B cell (primary cell): Measurements from ENCODE around the gene TEDC1.

Source experiments
- EZH2 ChIP-seq: IDR thresholded peaks from 2 replicates; pipeline ENCODE4 v1.6.1; 2012; ENCODE audit warnings: borderline replicate concordance, low read depth, mild to moderate bottlenecking, moderate library complexity, low read length; ENCODE audit not compliant: insufficient read depth, poor library complexity, severe bottlenecking
- TF ChIP-seq, protein P1 (sequence below): fragments of 200-600 bp; IDR thresholded peaks from one replicate; pipeline ENCODE4 v1.8.0; 2022; ENCODE audit warnings: antibody characterized with exemption, mild to moderate bottlenecking

DNA sequence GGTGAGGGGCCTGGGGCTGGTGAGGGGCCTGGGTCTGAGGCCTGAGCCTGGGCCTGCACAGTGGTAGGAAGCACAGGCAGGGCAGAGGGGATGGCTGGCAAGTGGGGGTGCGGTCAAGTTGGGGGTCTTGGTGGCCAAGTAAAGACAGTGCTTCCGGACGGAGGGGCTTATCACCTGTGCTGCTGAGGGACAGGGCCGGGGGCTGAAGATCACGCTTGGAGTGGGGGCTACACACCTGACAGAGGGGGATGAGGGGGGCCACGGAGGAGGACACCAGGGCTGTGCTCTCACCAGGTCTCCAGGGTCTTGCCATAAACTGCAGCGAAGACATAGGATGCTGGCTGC, 12.2 kb downstream of the TEDC1 start:
- TF ChIP-seq, protein P1, sequence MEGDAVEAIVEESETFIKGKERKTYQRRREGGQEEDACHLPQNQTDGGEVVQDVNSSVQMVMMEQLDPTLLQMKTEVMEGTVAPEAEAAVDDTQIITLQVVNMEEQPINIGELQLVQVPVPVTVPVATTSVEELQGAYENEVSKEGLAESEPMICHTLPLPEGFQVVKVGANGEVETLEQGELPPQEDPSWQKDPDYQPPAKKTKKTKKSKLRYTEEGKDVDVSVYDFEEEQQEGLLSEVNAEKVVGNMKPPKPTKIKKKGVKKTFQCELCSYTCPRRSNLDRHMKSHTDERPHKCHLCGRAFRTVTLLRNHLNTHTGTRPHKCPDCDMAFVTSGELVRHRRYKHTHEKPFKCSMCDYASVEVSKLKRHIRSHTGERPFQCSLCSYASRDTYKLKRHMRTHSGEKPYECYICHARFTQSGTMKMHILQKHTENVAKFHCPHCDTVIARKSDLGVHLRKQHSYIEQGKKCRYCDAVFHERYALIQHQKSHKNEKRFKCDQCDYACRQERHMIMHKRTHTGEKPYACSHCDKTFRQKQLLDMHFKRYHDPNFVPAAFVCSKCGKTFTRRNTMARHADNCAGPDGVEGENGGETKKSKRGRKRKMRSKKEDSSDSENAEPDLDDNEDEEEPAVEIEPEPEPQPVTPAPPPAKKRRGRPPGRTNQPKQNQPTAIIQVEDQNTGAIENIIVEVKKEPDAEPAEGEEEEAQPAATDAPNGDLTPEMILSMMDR = no peak
- no peak for TF ChIP-seq EZH2
